ENCODE results near the gene KRTDAP. TPM values are rescaled to one million over a fixed set of nuclear protein-coding genes. Genes with fewer than 3 reads are reported as not detected.

Gene KRTDAP
- total and polyA plus RNA-seq, 9 of the 15 experiments (the other 6 are each of a cell fraction or from before 2014, with no cell fraction given), result not detected

DNA sequence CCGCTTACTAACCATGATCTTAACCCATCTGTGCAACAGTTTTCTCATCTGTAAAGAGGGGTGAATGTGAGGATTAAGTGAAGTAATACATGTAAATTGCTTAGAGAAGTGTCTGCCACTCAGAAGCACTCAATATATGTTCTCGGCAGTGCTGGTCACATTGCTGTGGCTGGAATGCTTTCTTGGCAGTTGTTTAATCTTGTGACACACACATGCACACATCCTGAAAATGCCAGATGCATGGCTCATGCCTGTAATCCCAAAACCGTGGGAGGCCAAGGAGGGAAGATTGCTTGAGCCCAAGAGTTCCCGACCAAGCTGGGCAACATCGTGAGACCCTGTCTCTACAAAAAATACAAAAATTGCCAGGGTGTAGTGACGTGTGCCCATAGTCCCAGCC, 28.0 kb upstream of the KRTDAP start (continued):
- no peak for TF ChIP-seq REST (IDR thresholded peaks at IDR 0.05; ENCODE audit: borderline replicate concordance)
- TF ChIP-seq REST (CRISPR knock-in tag; IDR thresholded peaks at IDR 0.05; ENCODE audit: low read depth), result no peak

DNA sequence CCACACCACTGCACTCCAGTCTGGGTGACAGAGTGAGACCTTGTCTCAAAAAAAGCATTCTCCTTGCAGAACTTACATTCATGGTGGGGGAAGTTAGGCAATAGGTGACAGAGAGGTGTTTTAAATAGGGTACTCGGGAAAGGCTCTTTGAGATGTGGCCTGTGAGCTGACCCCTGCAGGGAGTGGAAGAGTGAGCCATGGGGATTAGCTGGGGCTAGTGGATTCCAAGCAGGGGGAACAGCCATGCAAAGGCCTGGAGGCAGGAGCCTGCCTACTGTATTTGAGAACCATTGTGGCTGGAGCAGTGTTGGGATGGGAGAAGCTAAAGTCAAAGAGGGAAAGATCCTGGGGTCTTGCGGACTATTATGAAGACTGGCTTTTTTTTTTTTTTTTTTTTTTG, 27.1 kb upstream of the KRTDAP start:
- Histone ChIP-seq H3K9ac (ENCODE audit: insufficient read depth in 1 of 2, low read depth in 2 of 2, low read length in 2 of 2) (no peak overlapping the region), H3K4me2 (ENCODE audit: insufficient read depth, low read length) (no peak overlapping the region), H3K4me3 (no peak overlapping the region), H3K27me3 (ENCODE audit: control insufficient read depth in 2 of 2, insufficient read depth in 2 of 2, low read length in 2 of 2) (peaks cover 20 to 62% of the 10 kb centered on the region in 2 experiments; a peak in 4 of 5 replicates), H3K9me3 (replicated peaks; ENCODE audit: control insufficient read depth, insufficient read depth, low read depth, low read length) (no peaks in the 10 kb centered on the region), H3K9me1 (ENCODE audit: control insufficient read depth, insufficient read depth, low read length) (peaks cover 2% of the 10 kb centered on the region), H3K79me2 (ENCODE audit: control insufficient read depth, insufficient read depth, low read length) (no peaks in the 10 kb centered on the region), H3K4me1 (replicated peaks in 1 of 2; ENCODE audit: control insufficient read depth in 2 of 2, insufficient read depth in 2 of 2, low read length in 2 of 2) (peaks cover 0 to 18% of the 10 kb centered on the region in 2 experiments; a peak in 4 of 5 replicates), H2AFZ (ENCODE audit: low read depth, low read length) (no peak overlapping the region), H3K36me3 (ENCODE audit: control insufficient read depth, insufficient read depth, low read length) (no peaks in the 10 kb centered on the region), H4K20me1 (replicated peaks; ENCODE audit: control insufficient read depth, insufficient read depth, low read length) (peaks cover 12% of the 10 kb centered on the region; the same call in 1 of the 2 replicates), H3K27ac (ENCODE audit: extremely low read depth, low read depth, low read length) (no peak overlapping the region)
- ATAC-seq (no peak), DNase-seq (ENCODE audit: extremely low read depth in 1 of 4, low spot score in 3 of 4) (no peak), FAIRE-seq (no peak)
- CTCF ChIA-PET (ENCODE audit: low intra/inter-chr PET ratio), result no interaction called here
- WGBS (ENCODE audit: insufficient coverage, low coverage, missing lambda C conversion rate), result 0% methylated on average over 2 of the region's 2 CpGs
- BruUV-seq (replicated peaks), result no TSS peak
- POLR2A ChIA-PET, result interaction anchor here (0.7 kb wide), 1 partner anchor 490 kb away, joined by 3 read pairs; no protein-coding TSS in a partner anchor
- intact Hi-C loops (cut with micrococcal nuclease) (no loop called here), in situ Hi-C loops (cut with MboI) (no loop called here)
- TF ChIP-seq CBX5 (IDR thresholded peaks at IDR 0.05; ENCODE audit: borderline replicate concordance, low read depth) (no peak), ZNF644 (tag; IDR thresholded peaks at IDR 0.05; ENCODE audit: low read depth) (no peak), EZH2 (IDR thresholded peaks at IDR 0.05; ENCODE audit: borderline replicate concordance, low read depth, low read length) (no peak), KDM2B (CRISPR knock-in tag; IDR thresholded peaks at IDR 0.05) (no peak), RBM15 (IDR thresholded peaks at IDR 0.05; ENCODE audit: insufficient read depth, low read length) (no peak), FOXK2 (conservative IDR thresholded peaks at IDR 0.05 in 1 of 2, IDR thresholded peaks at IDR 0.05 in 1 of 2; ENCODE audit: low read depth in 2 of 2) (no peak), FOXJ3 (CRISPR knock-in tag; IDR thresholded peaks at IDR 0.05) (no peak), ZFP30 (CRISPR knock-in tag; IDR thresholded peaks at IDR 0.05; ENCODE audit: borderline replicate concordance) (no peak), BHLHE40 (IDR thresholded peaks at IDR 0.05; ENCODE audit: low read length) (no peak), CHD1 (IDR thresholded peaks at IDR 0.05; ENCODE audit: low read length) (no peak), SMC3 (conservative IDR thresholded peaks at IDR 0.05; ENCODE audit: insufficient read depth, low read depth, low read length) (no peak), ZNF140 (CRISPR knock-in tag; IDR thresholded peaks at IDR 0.05) (no peak), CHCHD3 (CRISPR knock-in tag; IDR thresholded peaks at IDR 0.05) (no peak)

All from K562 (cell line).